Measurements from ENCODE around the gene BANF2. TPM values are rescaled to one million over a fixed set of nuclear protein-coding genes. Genes with fewer than 3 reads are reported as not detected.
A peak's percentile ranks its signal among the peaks of the same experiment; 100 is the strongest.

BANF2 gene
- total and polyA plus RNA-seq, 2 of the 13 experiments (the other 11 are each of a cell fraction or from before 2014, with no cell fraction given) = 0.35 TPM; not detected in 1

DNA sequence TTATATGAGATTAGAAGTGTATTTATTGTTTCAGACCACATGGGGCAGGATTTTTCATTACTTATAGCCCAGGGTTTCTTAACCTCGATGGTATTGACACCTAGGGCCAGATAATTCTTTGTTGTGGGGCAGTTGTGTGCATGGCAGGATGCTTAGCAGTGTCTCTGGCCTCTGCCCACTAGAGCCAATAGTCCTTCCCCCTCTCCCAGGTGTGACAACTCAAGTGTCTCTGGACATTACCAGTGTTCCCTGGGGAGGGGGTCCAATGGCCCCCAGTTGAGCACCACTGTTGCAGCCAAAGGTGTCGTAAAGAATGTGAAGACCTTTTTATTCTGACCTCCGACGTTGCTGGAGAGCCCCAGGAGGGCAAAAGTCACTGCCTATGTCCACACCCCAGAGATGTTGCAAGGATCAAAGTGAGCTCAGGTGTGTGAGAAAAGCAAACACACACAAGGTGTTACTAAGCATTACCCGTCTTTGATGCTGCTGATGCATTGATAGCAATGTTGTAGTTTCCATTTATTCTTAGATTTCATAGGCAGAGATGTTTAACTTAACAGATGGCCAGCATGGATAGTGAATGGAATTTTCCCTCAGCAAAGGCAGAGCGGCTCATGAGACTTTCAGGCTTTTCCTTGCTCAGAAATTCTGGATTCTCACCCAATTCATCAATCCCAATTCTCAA, 22.2 kb downstream of the BANF2 start (continued):
- TF ChIP-seq ZNF512 (CRISPR knock-in tag; IDR thresholded peaks at IDR 0.05) (peak; percentile 67; the same call in 1 of the 2 replicates), KDM4B (CRISPR knock-in tag; IDR thresholded peaks at IDR 0.05) (peak; percentile 98; the same call in 1 of the 2 replicates), ZNF230 (CRISPR knock-in tag; IDR thresholded peaks at IDR 0.05) (peak; percentile 90; the same call in 1 of the 2 replicates), BORCS8-MEF2B (CRISPR knock-in tag; IDR thresholded peaks at IDR 0.05) (0 out of 2 replicates have a peak, but pooled peaks have one; percentile 69), NBN (conservative IDR thresholded peaks at IDR 0.05) (no peak), SKI (IDR thresholded peaks at IDR 0.05; ENCODE audit: partially characterized antibody) (peak; percentile 95), ZNF407 (CRISPR knock-in tag; IDR thresholded peaks at IDR 0.05; ENCODE audit: not compliant biosample characterization) (no peak), NONO (IDR thresholded peaks at IDR 0.05) (no peak), NONO (CRISPR knock-in tag; conservative IDR thresholded peaks at IDR 0.05) (peak; percentile 96)
- TF ChIP-seq, protein P1, sequence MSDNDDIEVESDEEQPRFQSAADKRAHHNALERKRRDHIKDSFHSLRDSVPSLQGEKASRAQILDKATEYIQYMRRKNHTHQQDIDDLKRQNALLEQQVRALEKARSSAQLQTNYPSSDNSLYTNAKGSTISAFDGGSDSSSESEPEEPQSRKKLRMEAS (IDR thresholded peaks at IDR 0.05) = peak; percentile 72
- TF ChIP-seq, protein P2, sequence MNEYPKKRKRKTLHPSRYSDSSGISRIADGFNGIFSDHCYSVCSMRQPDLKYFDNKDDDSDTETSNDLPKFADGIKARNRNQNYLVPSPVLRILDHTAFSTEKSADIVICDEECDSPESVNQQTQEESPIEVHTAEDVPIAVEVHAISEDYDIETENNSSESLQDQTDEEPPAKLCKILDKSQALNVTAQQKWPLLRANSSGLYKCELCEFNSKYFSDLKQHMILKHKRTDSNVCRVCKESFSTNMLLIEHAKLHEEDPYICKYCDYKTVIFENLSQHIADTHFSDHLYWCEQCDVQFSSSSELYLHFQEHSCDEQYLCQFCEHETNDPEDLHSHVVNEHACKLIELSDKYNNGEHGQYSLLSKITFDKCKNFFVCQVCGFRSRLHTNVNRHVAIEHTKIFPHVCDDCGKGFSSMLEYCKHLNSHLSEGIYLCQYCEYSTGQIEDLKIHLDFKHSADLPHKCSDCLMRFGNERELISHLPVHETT (CRISPR knock-in tag; conservative IDR thresholded peaks at IDR 0.05) = peak; percentile 86
- TF ChIP-seq, protein P3, sequence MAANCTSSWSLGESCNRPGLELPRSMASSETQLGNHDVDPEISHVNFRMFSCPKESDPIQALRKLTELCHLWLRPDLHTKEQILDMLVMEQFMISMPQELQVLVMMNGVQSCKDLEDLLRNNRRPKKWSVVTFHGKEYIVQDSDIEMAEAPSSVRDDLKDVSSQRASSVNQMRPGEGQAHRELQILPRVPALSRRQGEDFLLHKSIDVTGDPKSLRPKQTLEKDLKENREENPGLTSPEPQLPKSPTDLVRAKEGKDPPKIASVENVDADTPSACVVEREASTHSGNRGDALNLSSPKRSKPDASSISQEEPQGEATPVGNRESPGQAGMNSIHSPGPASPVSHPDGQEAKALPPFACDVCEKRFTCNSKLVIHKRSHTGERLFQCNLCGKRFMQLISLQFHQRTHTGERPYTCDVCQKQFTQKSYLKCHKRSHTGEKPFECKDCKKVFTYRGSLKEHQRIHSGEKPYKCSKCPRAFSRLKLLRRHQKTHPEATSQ (CRISPR knock-in tag; IDR thresholded peaks at IDR 0.05; ENCODE audit: borderline replicate concordance) = peak; percentile 97; the same call in 1 of the 2 replicates
- TF ChIP-seq, protein P4, sequence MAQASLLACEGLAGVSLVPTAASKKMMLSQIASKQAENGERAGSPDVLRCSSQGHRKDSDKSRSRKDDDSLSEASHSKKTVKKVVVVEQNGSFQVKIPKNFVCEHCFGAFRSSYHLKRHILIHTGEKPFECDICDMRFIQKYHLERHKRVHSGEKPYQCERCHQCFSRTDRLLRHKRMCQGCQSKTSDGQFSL (CRISPR knock-in tag; IDR thresholded peaks at IDR 0.05) = peak; percentile 80

Data from HepG2 (cell line).